ENCODE measurements around the gene ATG3. TPM values are rescaled to one million over a fixed set of nuclear protein-coding genes. Genes with fewer than 3 reads are reported as not detected.
"Not testable (repeated sequence)": the region's sequence is repeated elsewhere in the genome, so short reads cannot be mapped to it uniquely, and the experiment has no call there.

The ATG3 gene
- total RNA-seq, 1 donor from 2014 or later, result 46.3 TPM

- H3K36me3 Mint-ChIP-seq (ENCODE audit: unreplicated experiment), result no peaks in the 10 kb centered on the region
- no peaks in the 10 kb centered on the region for H3K4me1 Mint-ChIP-seq (ENCODE audit: unreplicated experiment)
- TF ChIP-seq CTCF (IDR thresholded peaks at IDR 0.05), result no peak
- DNase-seq (ENCODE audit: extremely low spot score, unreplicated experiment), result no peak
- no peaks in the 10 kb centered on the region for H3K9me3 Mint-ChIP-seq (ENCODE audit: unreplicated experiment)
- no peak overlapping the region for H3K4me3 Mint-ChIP-seq (ENCODE audit: unreplicated experiment)
- H3K27me3 Mint-ChIP-seq (ENCODE audit: unreplicated experiment), result peaks cover 29% of the 10 kb centered on the region
- H3K27ac Mint-ChIP-seq (ENCODE audit: unreplicated experiment), result no peak overlapping the region
These were observed 65.2 kb downstream of the ATG3 start for GRCh38 chr3:112496366-112497067.

GRCh38 chr3:112494448-112494767 lies 67.4 kb downstream of the ATG3 start:
- H3K4me1 Mint-ChIP-seq (ENCODE audit: unreplicated experiment); H3K27ac Mint-ChIP-seq (ENCODE audit: unreplicated experiment); H3K36me3 Mint-ChIP-seq (ENCODE audit: unreplicated experiment); H3K9me3 Mint-ChIP-seq (ENCODE audit: unreplicated experiment); DNase-seq (ENCODE audit: extremely low spot score, unreplicated experiment); H3K4me3 Mint-ChIP-seq (ENCODE audit: unreplicated experiment): not testable (repeated sequence)
- H3K27me3 Mint-ChIP-seq (ENCODE audit: unreplicated experiment), result peaks cover 27% of the 10 kb centered on the region

GRCh38 chr3:112492124-112492523 lies 69.6 kb downstream of the ATG3 start:
- Mint-ChIP-seq H3K9me3 (ENCODE audit: unreplicated experiment) (no peaks in the 10 kb centered on the region), H3K4me1 (ENCODE audit: unreplicated experiment) (no peaks in the 10 kb centered on the region), H3K36me3 (ENCODE audit: unreplicated experiment) (no peaks in the 10 kb centered on the region), H3K27ac (ENCODE audit: unreplicated experiment) (no peak overlapping the region), H3K4me3 (ENCODE audit: unreplicated experiment) (no peak overlapping the region), H3K27me3 (ENCODE audit: unreplicated experiment) (peaks cover 11% of the 10 kb centered on the region)
- DNase-seq (ENCODE audit: extremely low spot score, unreplicated experiment), result no peak
- TF ChIP-seq CTCF (IDR thresholded peaks at IDR 0.05), result no peak

- no peak for DNase-seq (ENCODE audit: extremely low spot score, unreplicated experiment)
- no peak for TF ChIP-seq CTCF (IDR thresholded peaks at IDR 0.05)
- no peaks in the 10 kb centered on the region for H3K4me1 Mint-ChIP-seq (ENCODE audit: unreplicated experiment)
- H3K9me3 Mint-ChIP-seq (ENCODE audit: unreplicated experiment), result no peaks in the 10 kb centered on the region
- H3K27me3 Mint-ChIP-seq (ENCODE audit: unreplicated experiment), result peaks cover 9% of the 10 kb centered on the region
- H3K36me3 Mint-ChIP-seq (ENCODE audit: unreplicated experiment), result no peaks in the 10 kb centered on the region
- no peak overlapping the region for H3K4me3 Mint-ChIP-seq (ENCODE audit: unreplicated experiment)
- H3K27ac Mint-ChIP-seq (ENCODE audit: unreplicated experiment), result no peak overlapping the region
These were observed 70.4 kb downstream of the ATG3 start for GRCh38 chr3:112491373-112491772.

GRCh38 chr3:112489674-112490479 lies 71.9 kb downstream of the ATG3 start:
- no peaks in the 10 kb centered on the region for H3K36me3 Mint-ChIP-seq (ENCODE audit: unreplicated experiment)
- no peak for DNase-seq (ENCODE audit: extremely low spot score, unreplicated experiment)
- H3K9me3 Mint-ChIP-seq (ENCODE audit: unreplicated experiment), result no peaks in the 10 kb centered on the region
- H3K27ac Mint-ChIP-seq (ENCODE audit: unreplicated experiment), result no peak overlapping the region
- H3K4me1 Mint-ChIP-seq (ENCODE audit: unreplicated experiment), result no peaks in the 10 kb centered on the region
- no peak overlapping the region for H3K4me3 Mint-ChIP-seq (ENCODE audit: unreplicated experiment)
- TF ChIP-seq CTCF (IDR thresholded peaks at IDR 0.05), result no peak
- peaks cover 4% of the 10 kb centered on the region for H3K27me3 Mint-ChIP-seq (ENCODE audit: unreplicated experiment)
